ENCODE measurements around the gene DOCK2.

DOCK2 gene

GRCh38 chr5:169941542-169941941 lies 304.5 kb downstream of the DOCK2 start:
- Histone ChIP-seq H3K9me3 (ENCODE audit: severe bottlenecking) (no peaks in the 10 kb centered on the region), H3K4me3 (ENCODE audit: severe bottlenecking) (no peak overlapping the region), H3K36me3 (ENCODE audit: low read depth) (no peaks in the 10 kb centered on the region), H3K4me1 (ENCODE audit: insufficient read depth, poor library complexity, severe bottlenecking) (peaks cover 23% of the 10 kb centered on the region), H3K27me3 (ENCODE audit: insufficient read depth, poor library complexity, severe bottlenecking) (no peaks in the 10 kb centered on the region), H3K27ac (ENCODE audit: poor library complexity, severe bottlenecking) (no peak overlapping the region)
- ATAC-seq (ENCODE audit: low read depth) = no peak
- TF ChIP-seq CTCF (IDR thresholded peaks at IDR 0.05; ENCODE audit: poor library complexity, severe bottlenecking) = no peak
- no peak for DNase-seq (ENCODE audit: low spot score)

GRCh38 chr5:169942181-169942580 lies 305.1 kb downstream of the DOCK2 start:
- H3K4me3 ChIP-seq (ENCODE audit: severe bottlenecking) = no peak overlapping the region
- H3K36me3 ChIP-seq (ENCODE audit: low read depth) = no peaks in the 10 kb centered on the region
- no peak overlapping the region for H3K27ac ChIP-seq (ENCODE audit: poor library complexity, severe bottlenecking)
- no peaks in the 10 kb centered on the region for H3K9me3 ChIP-seq (ENCODE audit: severe bottlenecking)
- DNase-seq (ENCODE audit: low spot score) = no peak
- no peak for ATAC-seq (ENCODE audit: low read depth)
- TF ChIP-seq CTCF (IDR thresholded peaks at IDR 0.05; ENCODE audit: poor library complexity, severe bottlenecking) = no peak
- peaks cover 23% of the 10 kb centered on the region for H3K4me1 ChIP-seq (ENCODE audit: insufficient read depth, poor library complexity, severe bottlenecking)
- no peaks in the 10 kb centered on the region for H3K27me3 ChIP-seq (ENCODE audit: insufficient read depth, poor library complexity, severe bottlenecking)

- no peak overlapping the region for H3K4me3 ChIP-seq (ENCODE audit: severe bottlenecking)
Measured at GRCh38 chr5:169943026-169943425, 306.0 kb downstream of the DOCK2 start.

GRCh38 chr5:169944115-169944514 lies 307.0 kb downstream of the DOCK2 start:
- DNase-seq (ENCODE audit: low spot score) (no peak), ATAC-seq (ENCODE audit: low read depth) (peak; percentile 66)
- TF ChIP-seq CTCF (IDR thresholded peaks at IDR 0.05; ENCODE audit: poor library complexity, severe bottlenecking) = no peak
- Histone ChIP-seq H3K9me3 (ENCODE audit: severe bottlenecking) (no peaks in the 10 kb centered on the region), H3K27me3 (ENCODE audit: insufficient read depth, poor library complexity, severe bottlenecking) (no peaks in the 10 kb centered on the region), H3K27ac (ENCODE audit: poor library complexity, severe bottlenecking) (no peak overlapping the region), H3K4me1 (ENCODE audit: insufficient read depth, poor library complexity, severe bottlenecking) (peaks cover 23% of the 10 kb centered on the region), H3K4me3 (ENCODE audit: severe bottlenecking) (no peak overlapping the region), H3K36me3 (ENCODE audit: low read depth) (no peaks in the 10 kb centered on the region)

More at GRCh38 chr5:169943026-169943425, 306.0 kb downstream of the DOCK2 start:
- Histone ChIP-seq H3K27me3 (ENCODE audit: insufficient read depth, poor library complexity, severe bottlenecking) (no peaks in the 10 kb centered on the region), H3K4me1 (ENCODE audit: insufficient read depth, poor library complexity, severe bottlenecking) (peaks cover 23% of the 10 kb centered on the region), H3K9me3 (ENCODE audit: severe bottlenecking) (no peaks in the 10 kb centered on the region), H3K27ac (ENCODE audit: poor library complexity, severe bottlenecking) (no peak overlapping the region), H3K36me3 (ENCODE audit: low read depth) (no peaks in the 10 kb centered on the region)
- TF ChIP-seq CTCF (IDR thresholded peaks at IDR 0.05; ENCODE audit: poor library complexity, severe bottlenecking) = no peak
- no peak for DNase-seq (ENCODE audit: low spot score)
- ATAC-seq (ENCODE audit: low read depth) = no peak

- H3K27ac ChIP-seq (ENCODE audit: poor library complexity, severe bottlenecking) = peak overlapping the region; percentile 55
- H3K9me3 ChIP-seq (ENCODE audit: severe bottlenecking) = no peaks in the 10 kb centered on the region
- DNase-seq (ENCODE audit: low spot score) (no peak), ATAC-seq (ENCODE audit: low read depth) (no peak)
- H3K36me3 ChIP-seq (ENCODE audit: low read depth) = no peaks in the 10 kb centered on the region
- H3K4me1 ChIP-seq (ENCODE audit: insufficient read depth, poor library complexity, severe bottlenecking) = peaks cover 23% of the 10 kb centered on the region
- TF ChIP-seq CTCF (IDR thresholded peaks at IDR 0.05; ENCODE audit: poor library complexity, severe bottlenecking) = no peak
- no peak overlapping the region for H3K4me3 ChIP-seq (ENCODE audit: severe bottlenecking)
- no peaks in the 10 kb centered on the region for H3K27me3 ChIP-seq (ENCODE audit: insufficient read depth, poor library complexity, severe bottlenecking)
Measured at GRCh38 chr5:169944922-169945680, 308.0 kb downstream of the DOCK2 start.
